Heart left ventricle (tissue), 16 donors: ENCODE data around the gene POU4F1. TPM values are rescaled to one million over a fixed set of nuclear protein-coding genes. Genes with fewer than 3 reads are reported as not detected.

ENCODE experiments used
- ATAC-seq, 4 donors: fragments of 200-7000 bp; cut with Tn5 transposase; one replicate each; pipeline ENCODE4 v1.9.1; 2020 to 2022; ENCODE audit warnings: moderate library complexity in 4 of 4, mild to moderate bottlenecking in 3 of 4, moderate number of reproducible peaks in 1 of 4
- DNase-seq, 5 donors: peaks; one replicate each; pipeline ENCODE4 v3.0.0-alpha.2; 2020
- H3K27ac ChIP-seq, 12 donors: fragments of 200-600 bp; sonication (generic) in 4 of 12; one replicate each; pipeline versions ENCODE4 v1.5.0 to v1.8.0; 2016 to 2022; ENCODE audit warnings: mild to moderate bottlenecking in 2 of 12
- H3K27me3 ChIP-seq, 9 donors: fragments of 200-600 bp; sonication (generic) in 2 of 9; one replicate each; pipeline versions ENCODE4 v1.5.1 to v1.8.0; 2016 to 2022; ENCODE audit warnings: mild to moderate bottlenecking in 3 of 9
- H3K36me3 ChIP-seq, 9 donors: fragments of 200-600 bp; sonication (generic) in 2 of 9; one replicate each; pipeline versions ENCODE4 v1.5.0 to v1.8.0; 2018 to 2022; ENCODE audit warnings: mild to moderate bottlenecking in 2 of 9
- H3K4me1 ChIP-seq, 12 donors: fragments of 200-600 bp; sonication (generic) in 4 of 12; one replicate each; pipeline versions ENCODE4 v1.5.0 to v1.8.0; 2016 to 2022; ENCODE audit warnings: mild to moderate bottlenecking in 3 of 12
- H3K4me3 ChIP-seq, 12 donors: fragments of 200-600 bp; sonication (generic) in 4 of 12; one replicate each; pipeline versions ENCODE4 v1.5.0 to v1.8.0; 2017 to 2022; ENCODE audit warnings: mild to moderate bottlenecking in 9 of 12, moderate library complexity in 4 of 12
- H3K9me3 ChIP-seq, 12 donors: fragments of 200-600 bp; sonication (generic) in 4 of 12; one replicate each; pipeline versions ENCODE4 v1.5.0 to v1.8.0; 2016 to 2022; ENCODE audit warnings: mild to moderate bottlenecking in 1 of 12
- POLR2A ChIP-seq, 2 donors: fragments of 450-650 bp; IDR thresholded peaks; one replicate each; pipeline ENCODE4 v1.6.1; 2017; ENCODE audit warnings: antibody characterized with exemption in 2 of 2, mild to moderate bottlenecking in 2 of 2, moderate library complexity in 2 of 2
- WGBS, 4 donors: extraction: QIAGEN DNeasy Blood & Tissue Kit in 2 of 4; methylation state at CpG; one replicate each; pipeline versions ENCODE4 v1.1.5 to v1.1.7; 2013 to 2018; 5-methylcytosine and 5-hydroxymethylcytosine counted together
- intact Hi-C, 10 donors: fragments of 100-400 bp; cut with DNase I; formaldehyde crosslinking; loops; one replicate each; pipeline versions ENCODE4 v1.11.1 to v1.14.2; 2022
- polyA plus RNA-seq, 2 donors: library from polyadenylated mRNA; stranded (reverse); fragments of 200-250 nt; gene quantifications; one replicate each; pipeline ENCODE4 v1.2.3, GENCODE V29; 2013
- total RNA-seq, 9 donors: library from RNA; depleted of rRNA in 2 of 9; stranded (reverse); fragments of >200 nt in 2 of 9; fragmentation: NEBNext Ultra II Directional in 3 of 9; extraction: Animal tissue kit (Norgen Biotek cat#: 25700) in 3 of 9; gene quantifications; one replicate each; pipeline versions ENCODE4 v1.1.0 to v1.2.4, GENCODE V29; 2016 to 2023
- TF ChIP-seq, protein P1 (sequence below), 12 donors: fragments of 200-600 bp; sonication (generic) in 4 of 12; IDR thresholded peaks; one replicate each; pipeline versions ENCODE4 v1.5.0 to v1.8.0; 2018 to 2022; ENCODE audit warnings: antibody characterized with exemption in 12 of 12, mild to moderate bottlenecking in 5 of 12
- donor health status: ischemic (EF 13 %, LVEDD 7.1; RV severe dilation, severe dysfunction).
- donor health status: healthy with polysubstance abuse.
- donor health status: DM: no; HTN: yes; CAD: no.
- donor health status: DM: no; HTN: no; CAD: no.
- donor health status: ischemic (EF 25% LVEDD 6.9; RV normal size, moderate dysfunction).
- donor health status: ischemic (EF 25% LVEDD 5.7; RV mildly dilated, moderate dysfunction).
- donor health status: healthy.
- donor health status: DM: yes; HTN: yes; CAD: no.
- donor health status: ischemic (EF 35%, LVEDD 5.7; RV mildly dilated, moderate dysfunction).
- donor health status: nonischemic (EF 11% LVEDD 7.7; RV severe dilation, severe dysfunction).
- donor health status: DM: yes; HTN: yes; CAD: no.
- donor health status: PGD.
- donor health status: ischemic (EF 29% LVEDD 5.4; RV normal size, mild dysfunction).
- donor health status: nonischemic (EF 23%, LVEDD 6.1; RV moderate dilation, normal function).

The POU4F1 gene
- total and polyA plus RNA-seq, 11 donors, result 0.04 TPM; not detected in 10

DNA sequence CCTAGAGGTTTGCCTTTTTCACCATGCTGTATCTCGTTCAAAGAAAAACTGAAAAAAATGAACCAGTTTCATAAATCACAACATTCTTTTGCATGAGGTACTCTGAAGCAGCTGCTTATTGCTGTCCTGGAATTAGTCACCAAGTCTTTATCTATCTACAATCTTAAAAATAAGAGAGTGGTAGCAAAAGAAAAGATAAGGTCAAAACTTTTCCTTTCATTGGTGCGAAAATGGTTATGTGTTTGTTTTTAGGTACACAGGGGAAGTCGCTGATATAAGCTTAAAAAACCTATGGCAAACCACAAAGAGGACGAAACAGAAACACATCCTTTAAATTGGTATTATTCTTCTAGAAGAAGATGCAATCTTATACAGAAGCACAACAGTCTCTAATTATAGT lies 34.9 kb upstream of the POU4F1 start:
- DNase-seq (no peak), ATAC-seq (no peak)
- H3K4me1 ChIP-seq, result no peaks in the 10 kb centered on the region
- H3K4me3 ChIP-seq, result no peak overlapping the region
- intact Hi-C loops, result no loop called here
- H3K27me3 ChIP-seq, result no peaks in the 10 kb centered on the region
- H3K36me3 ChIP-seq, result peaks cover 0 to 91% (median 84%) of the 10 kb centered on the region in 9 donors
- 87 to 91% (median 89%) methylated on average over 4 of the region's 4 CpGs for WGBS, 4 donors
- H3K9me3 ChIP-seq, result no peaks in the 10 kb centered on the region
- TF ChIP-seq, protein P1, sequence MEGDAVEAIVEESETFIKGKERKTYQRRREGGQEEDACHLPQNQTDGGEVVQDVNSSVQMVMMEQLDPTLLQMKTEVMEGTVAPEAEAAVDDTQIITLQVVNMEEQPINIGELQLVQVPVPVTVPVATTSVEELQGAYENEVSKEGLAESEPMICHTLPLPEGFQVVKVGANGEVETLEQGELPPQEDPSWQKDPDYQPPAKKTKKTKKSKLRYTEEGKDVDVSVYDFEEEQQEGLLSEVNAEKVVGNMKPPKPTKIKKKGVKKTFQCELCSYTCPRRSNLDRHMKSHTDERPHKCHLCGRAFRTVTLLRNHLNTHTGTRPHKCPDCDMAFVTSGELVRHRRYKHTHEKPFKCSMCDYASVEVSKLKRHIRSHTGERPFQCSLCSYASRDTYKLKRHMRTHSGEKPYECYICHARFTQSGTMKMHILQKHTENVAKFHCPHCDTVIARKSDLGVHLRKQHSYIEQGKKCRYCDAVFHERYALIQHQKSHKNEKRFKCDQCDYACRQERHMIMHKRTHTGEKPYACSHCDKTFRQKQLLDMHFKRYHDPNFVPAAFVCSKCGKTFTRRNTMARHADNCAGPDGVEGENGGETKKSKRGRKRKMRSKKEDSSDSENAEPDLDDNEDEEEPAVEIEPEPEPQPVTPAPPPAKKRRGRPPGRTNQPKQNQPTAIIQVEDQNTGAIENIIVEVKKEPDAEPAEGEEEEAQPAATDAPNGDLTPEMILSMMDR (IDR thresholded peaks at IDR 0.05), result no peak
- no peak for TF ChIP-seq POLR2A (IDR thresholded peaks at IDR 0.05)
- no peak overlapping the region for H3K27ac ChIP-seq

DNA sequence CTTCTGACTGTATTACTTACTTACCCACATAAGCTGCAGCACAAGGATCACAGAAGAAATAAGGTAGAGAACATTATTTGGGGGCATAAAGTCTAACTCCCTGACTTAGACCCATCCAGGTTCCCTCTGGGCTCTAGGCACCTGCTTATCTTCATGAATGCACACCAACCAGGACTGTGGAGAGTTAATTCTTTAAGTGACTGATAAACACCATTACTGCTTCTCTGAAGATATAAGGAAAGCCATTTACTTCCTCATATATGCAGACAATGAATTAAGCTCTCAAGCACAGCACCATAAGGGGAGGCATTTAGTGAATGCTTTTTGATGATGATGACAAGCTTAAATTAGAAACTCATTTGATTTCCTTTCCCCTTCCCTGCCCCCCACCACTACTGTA lies 33.1 kb upstream of the POU4F1 start:
- ATAC-seq (no peak), DNase-seq (no peak)
- TF ChIP-seq, protein P1 (IDR thresholded peaks at IDR 0.05), result no peak
- no peak for TF ChIP-seq POLR2A (IDR thresholded peaks at IDR 0.05)
- intact Hi-C loops, result no loop called here
- H3K9me3 ChIP-seq, result no peaks in the 10 kb centered on the region
- H3K27ac ChIP-seq, result no peak overlapping the region
- H3K36me3 ChIP-seq, result peaks cover 0 to 91% (median 86%) of the 10 kb centered on the region in 9 donors
- H3K4me1 ChIP-seq, result no peaks in the 10 kb centered on the region
- H3K27me3 ChIP-seq, result no peaks in the 10 kb centered on the region
- H3K4me3 ChIP-seq, result no peak overlapping the region

DNA sequence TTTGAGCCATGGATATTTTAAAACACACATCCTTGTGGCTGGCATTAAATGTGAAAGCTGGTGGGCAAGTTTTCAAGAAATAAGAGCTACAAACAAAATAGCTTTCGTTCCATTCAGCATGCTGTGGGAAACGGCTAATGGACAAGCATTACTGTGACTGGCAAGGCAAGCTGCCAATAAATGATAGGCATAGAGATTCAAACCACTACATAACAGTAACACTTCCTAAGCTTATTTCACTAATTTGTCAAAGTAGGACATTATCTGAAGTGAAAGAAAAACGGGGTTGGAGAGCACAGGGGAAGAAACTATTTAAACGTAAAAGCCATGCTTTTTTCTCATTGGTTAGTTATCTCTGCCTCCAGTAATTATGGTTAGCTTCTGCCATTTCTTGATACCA lies 29.6 kb upstream of the POU4F1 start:
- ATAC-seq, result no peak
- intact Hi-C loops, result no loop called here
- H3K27ac ChIP-seq, result no peak overlapping the region
- H3K4me1 ChIP-seq, result no peaks in the 10 kb centered on the region
- no peaks in the 10 kb centered on the region for H3K9me3 ChIP-seq
- no peak overlapping the region for H3K4me3 ChIP-seq
- no peaks in the 10 kb centered on the region for H3K27me3 ChIP-seq
- no peak for DNase-seq
- 75 to 80% (median 77%) methylated on average over 4 of the region's 4 CpGs for WGBS, 4 donors
- H3K36me3 ChIP-seq, result peaks cover 0 to 89% (median 81%) of the 10 kb centered on the region in 9 donors
- no peak for TF ChIP-seq POLR2A (IDR thresholded peaks at IDR 0.05)
- TF ChIP-seq, protein P1 (IDR thresholded peaks at IDR 0.05), result no peak

DNA sequence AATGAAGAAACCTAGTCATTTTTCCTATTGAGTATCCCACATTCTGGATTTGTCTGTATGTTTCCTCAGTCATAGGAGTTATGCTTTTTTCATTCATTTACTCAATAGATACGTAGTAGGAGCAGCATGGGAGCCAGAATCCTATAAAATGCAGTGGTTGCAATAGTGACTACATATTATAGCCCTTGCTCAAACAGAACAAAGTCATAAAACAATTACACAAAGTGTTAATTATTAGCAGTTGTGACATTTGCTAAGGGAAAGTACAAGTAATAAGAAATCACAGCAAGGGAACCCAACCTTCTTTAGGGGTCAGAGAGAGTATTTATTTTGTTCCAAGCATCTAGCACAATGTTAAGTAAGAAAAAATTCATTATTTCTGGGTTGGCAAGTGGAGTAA lies 27.7 kb upstream of the POU4F1 start:
- H3K36me3 ChIP-seq, result peaks cover 0 to 82% (median 63%) of the 10 kb centered on the region in 9 donors
- DNase-seq (no peak), ATAC-seq (no peak)
- H3K4me3 ChIP-seq, result no peak overlapping the region
- no peak for TF ChIP-seq POLR2A (IDR thresholded peaks at IDR 0.05)
- TF ChIP-seq, protein P1 (IDR thresholded peaks at IDR 0.05), result no peak
- H3K27ac ChIP-seq, result no peak overlapping the region
- intact Hi-C loops, result no loop called here
- WGBS, 4 donors, result 96 to 98% (median 97%) methylated on average over 1 of the region's 1 CpG
- H3K27me3 ChIP-seq, result no peaks in the 10 kb centered on the region
- no peaks in the 10 kb centered on the region for H3K9me3 ChIP-seq
- no peaks in the 10 kb centered on the region for H3K4me1 ChIP-seq
